ENCODE data around the gene SPOUT1. TPM values are rescaled to one million over a fixed set of nuclear protein-coding genes. Genes with fewer than 3 reads are reported as not detected.

SPOUT1 gene
- total RNA-seq, 4 donors from 2014 or later: 33.5 to 48.7 (median 34.9) TPM

DNA sequence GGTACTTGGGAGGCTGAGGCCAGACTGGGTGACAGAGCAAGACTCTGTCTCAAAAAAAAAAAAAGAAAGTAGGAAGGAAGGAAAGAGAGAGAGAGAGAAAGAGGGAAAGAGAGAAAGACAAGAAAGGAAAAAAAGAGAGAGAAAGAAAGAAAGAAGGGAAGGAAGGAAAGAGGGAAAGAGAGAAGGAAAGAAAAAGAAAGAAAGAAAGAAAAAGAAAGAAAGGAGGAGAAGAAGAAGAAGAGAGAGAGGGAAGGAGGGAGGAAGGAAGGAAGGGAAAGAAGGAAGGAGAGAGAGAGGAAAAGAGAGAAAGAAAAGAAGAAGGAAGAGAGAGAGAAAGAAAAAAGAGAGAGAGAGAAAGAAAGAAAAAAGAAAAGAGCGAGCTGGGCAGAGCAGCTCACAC lies 54.8 kb downstream of the SPOUT1 start:
- H3K27ac ChIP-seq: no peak overlapping the region
- no peaks in the 10 kb centered on the region for H3K27me3 ChIP-seq
- TF ChIP-seq CTCF (IDR thresholded peaks at IDR 0.05) (no peak), POLR2A (IDR thresholded peaks at IDR 0.05) (no peak)
- H3K36me3 ChIP-seq: no peaks in the 10 kb centered on the region
- DNase-seq: no peak
- peaks cover 0 to 14% (median 2%) of the 10 kb centered on the region in 4 donors for H3K4me1 ChIP-seq
- H3K9me3 ChIP-seq: no peaks in the 10 kb centered on the region
- H3K4me3 ChIP-seq: no peak overlapping the region

DNA sequence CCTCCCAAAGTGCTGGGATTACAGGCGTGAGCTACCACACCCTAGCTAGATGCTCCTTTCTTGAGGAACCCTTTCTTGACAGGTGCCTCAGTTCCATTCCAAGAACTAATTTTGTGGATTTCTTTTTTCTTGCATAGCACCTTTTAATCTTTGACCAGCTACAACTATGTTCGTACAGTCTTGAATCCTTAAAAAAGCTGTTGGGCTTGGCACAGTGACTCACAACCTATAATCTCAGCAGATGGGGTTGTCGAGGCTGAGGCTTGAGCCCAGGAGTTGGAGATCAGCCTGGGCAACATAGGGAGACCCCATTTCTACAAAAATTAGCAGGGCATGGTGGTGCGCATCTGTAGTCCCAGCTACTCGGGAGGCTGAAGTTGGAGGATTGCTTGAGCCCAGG lies 56.5 kb downstream of the SPOUT1 start:
- no peak for DNase-seq
- Histone ChIP-seq H3K4me1 (peaks cover 0 to 22% (median 2%) of the 10 kb centered on the region in 4 donors), H3K27ac (no peak overlapping the region), H3K36me3 (peaks cover 0 to 2% (median 0%) of the 10 kb centered on the region in 3 donors), H3K27me3 (no peaks in the 10 kb centered on the region), H3K9me3 (no peaks in the 10 kb centered on the region), H3K4me3 (no peak overlapping the region)
- TF ChIP-seq CTCF (IDR thresholded peaks at IDR 0.05) (no peak), POLR2A (IDR thresholded peaks at IDR 0.05) (no peak)

DNA sequence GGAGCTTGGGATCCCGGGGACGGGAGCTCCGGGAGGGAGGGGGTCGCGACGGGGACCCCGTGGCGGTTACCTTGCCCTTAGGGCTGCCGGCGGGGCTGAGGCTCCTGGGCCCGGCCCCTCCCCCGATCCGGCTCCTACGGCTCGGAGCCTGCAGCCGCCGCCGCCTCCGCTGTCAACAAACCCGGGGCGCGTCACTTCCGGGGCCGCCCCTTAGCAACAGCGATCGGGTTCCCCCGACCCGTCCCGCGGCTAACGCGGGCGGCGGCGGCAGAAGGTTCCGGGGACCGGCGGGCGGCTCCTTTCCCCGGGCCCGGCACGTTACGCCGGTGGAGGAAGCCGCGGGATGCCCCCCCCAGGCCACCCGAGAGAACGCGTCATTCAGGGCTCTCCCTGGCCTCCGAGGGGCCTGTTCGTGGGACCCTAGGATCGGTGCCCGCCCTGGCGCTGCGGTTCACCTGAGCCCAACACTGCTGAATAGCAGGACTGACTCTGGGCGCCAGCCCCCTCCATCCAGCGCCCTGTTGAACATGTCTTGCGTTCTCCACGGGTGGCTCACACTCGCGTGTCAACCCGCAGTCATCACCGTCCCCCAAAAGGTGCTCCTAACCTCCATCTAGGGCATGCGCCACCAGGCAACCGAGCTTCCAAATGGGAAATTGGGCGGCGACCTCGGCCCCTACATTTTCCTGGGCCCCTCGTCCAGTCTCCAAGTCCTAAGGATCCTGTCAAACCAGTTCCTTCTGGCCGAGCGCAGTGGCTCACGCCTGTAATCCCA lies 57.7 kb downstream of the SPOUT1 start, which contains the start of gene ZER1:
ZER1 (minus strand) TSS at position 183 of the 775 bp plus-strand sequence. CDS start 16,362 bp downstream, outside the sequence.
- TF ChIP-seq POLR2A (IDR thresholded peaks at IDR 0.05) (peak; percentile 60 to 77), CTCF (IDR thresholded peaks at IDR 0.05) (no peak)
- H3K27me3 ChIP-seq: no peaks in the 10 kb centered on the region
- H3K4me1 ChIP-seq: peaks cover 0 to 22% (median 2%) of the 10 kb centered on the region in 4 donors
- H3K27ac ChIP-seq: peak within 1 kb of the TSS; percentile 92 to 95 (median 94)
- peaks cover 0 to 10% (median 0%) of the 10 kb centered on the region in 3 donors for H3K36me3 ChIP-seq
- DNase-seq: peak; percentile 95 to 97 (median 96)
- H3K4me3 ChIP-seq: peak within 1 kb of the TSS; percentile 83 to 98 (median 92)
- no peaks in the 10 kb centered on the region for H3K9me3 ChIP-seq

GRCh38 chr9:128771094-128771721 lies 58.4 kb downstream of the SPOUT1 start:
- Histone ChIP-seq H3K4me3 (peak overlapping the region; percentile 83 to 98 (median 92)), H3K27me3 (no peaks in the 10 kb centered on the region)

More at GRCh38 chr9:128771094-128771721, 58.4 kb downstream of the SPOUT1 start:
- H3K36me3 ChIP-seq: peaks cover 0 to 10% (median 0%) of the 10 kb centered on the region in 3 donors
- DNase-seq: no peak
- H3K9me3 ChIP-seq: no peaks in the 10 kb centered on the region
- peak overlapping the region; percentile 92 to 95 (median 94) for H3K27ac ChIP-seq
- H3K4me1 ChIP-seq: peaks cover 0 to 22% (median 2%) of the 10 kb centered on the region in 4 donors
- TF ChIP-seq POLR2A (IDR thresholded peaks at IDR 0.05) (peak in 1 of 2 donors; percentile 14), CTCF (IDR thresholded peaks at IDR 0.05) (no peak)

All from Peyer's patch (tissue), 4 donors.